IPS-18c (cell line): ENCODE data around the gene FLT4.

Source experiments
- H3K4me3 ChIP-seq: 2 replicates; pipeline ENCODE4 v1.7.0; 2013; ENCODE audit warnings: low read depth, mild to moderate bottlenecking, low read length, moderate library complexity; ENCODE audit not compliant: insufficient read depth
- H3K9me3 ChIP-seq: one replicate; pipeline ENCODE4 v1.6.1; 2013; ENCODE audit warnings: mild to moderate bottlenecking, low read length, moderate library complexity; ENCODE audit not compliant: control insufficient read depth, insufficient read depth

The FLT4 gene

DNA sequence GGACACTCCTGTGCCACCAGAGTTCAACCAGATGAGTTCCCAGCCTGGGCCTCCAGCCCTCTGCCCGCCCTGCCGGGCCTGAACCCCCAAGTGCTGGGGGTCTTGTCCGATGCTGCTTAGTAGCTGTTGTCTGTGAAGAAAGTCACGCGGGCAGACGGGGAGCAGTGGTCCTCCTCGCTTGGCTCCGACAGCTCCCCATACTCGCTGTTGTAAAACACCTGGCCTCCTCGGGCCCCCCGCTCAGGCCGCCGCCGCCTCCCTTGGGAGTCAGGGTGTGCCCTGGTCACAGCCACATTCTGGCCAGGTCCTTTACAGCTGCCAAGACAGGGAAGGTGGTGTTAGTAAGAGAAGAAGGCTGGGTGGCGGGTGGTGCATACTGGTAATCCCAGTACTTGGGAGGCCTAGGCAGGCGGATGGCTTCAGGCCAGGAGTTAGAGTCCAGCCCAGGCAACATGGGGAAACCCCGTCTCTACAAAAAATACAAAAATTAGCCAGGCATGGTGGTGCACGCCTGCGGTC, 46.3 kb downstream of the FLT4 start:
- Histone ChIP-seq H3K4me3 (no peak overlapping the region), H3K9me3 (peaks cover 4% of the 10 kb centered on the region)

- Histone ChIP-seq H3K4me3 (no peak overlapping the region), H3K9me3 (peaks cover 4% of the 10 kb centered on the region)
These were observed 46.8 kb downstream of the FLT4 start for GRCh38 chr5:180602481-180603075.

- H3K9me3 ChIP-seq, result peaks cover 4% of the 10 kb centered on the region
- H3K4me3 ChIP-seq, result no peak overlapping the region
These were observed 47.6 kb downstream of the FLT4 start for GRCh38 chr5:180601591-180602480.

DNA sequence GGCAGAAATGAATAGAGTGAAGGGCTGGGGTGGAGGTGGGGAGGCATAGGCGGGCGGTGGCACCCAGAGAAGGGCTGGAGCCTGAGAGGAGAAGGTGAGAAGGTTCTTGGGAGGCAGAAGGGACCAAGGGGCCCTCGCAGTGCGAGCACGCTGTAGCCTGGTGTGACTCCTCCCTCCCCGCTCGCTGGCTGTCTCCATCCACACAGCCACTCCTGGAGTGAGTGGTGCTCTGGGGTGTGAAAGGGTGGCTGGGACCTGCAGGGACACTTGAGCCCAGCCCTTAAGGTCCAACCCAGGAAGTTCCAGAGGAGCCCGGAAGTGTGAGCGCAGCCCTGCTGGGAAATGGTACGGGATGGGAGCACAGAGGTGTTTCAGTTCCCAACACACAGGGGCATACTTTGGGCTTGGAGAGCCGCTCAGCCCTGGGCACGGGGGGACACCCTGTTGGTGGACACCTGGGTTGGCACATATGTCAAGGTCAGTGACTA, 48.8 kb downstream of the FLT4 start:
- Histone ChIP-seq H3K9me3 (peaks cover 4% of the 10 kb centered on the region), H3K4me3 (no peak overlapping the region)

DNA sequence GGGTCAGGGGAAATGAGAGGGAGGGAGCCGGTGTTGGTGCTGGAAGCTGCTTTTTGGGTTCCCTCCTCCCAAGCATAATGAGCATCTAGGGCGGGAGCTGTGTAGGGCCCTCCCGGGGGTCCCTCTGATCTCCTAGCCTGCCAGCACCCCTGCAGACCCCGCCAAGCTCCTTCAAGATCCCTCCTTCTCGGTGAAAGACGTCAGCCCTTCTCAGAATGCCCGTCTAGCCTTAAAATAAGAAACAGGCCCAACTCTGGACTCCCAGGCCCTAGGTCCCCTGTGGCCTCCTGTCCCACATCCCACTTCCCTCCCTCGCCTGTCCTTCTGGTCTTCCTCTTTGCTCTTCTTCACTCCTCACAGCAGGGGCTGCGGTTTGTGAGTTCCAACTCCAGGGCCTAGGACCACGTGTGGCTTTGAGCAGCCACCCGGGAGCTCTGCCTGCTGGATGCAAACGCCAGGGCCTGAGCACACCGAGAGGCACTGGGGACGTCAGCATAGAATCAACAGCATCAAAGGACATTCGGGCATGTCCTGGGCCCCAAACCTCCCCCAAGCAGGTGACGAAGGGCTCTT, 49.3 kb downstream of the FLT4 start:
- Histone ChIP-seq H3K9me3 (peaks cover 4% of the 10 kb centered on the region), H3K4me3 (no peak overlapping the region)

DNA sequence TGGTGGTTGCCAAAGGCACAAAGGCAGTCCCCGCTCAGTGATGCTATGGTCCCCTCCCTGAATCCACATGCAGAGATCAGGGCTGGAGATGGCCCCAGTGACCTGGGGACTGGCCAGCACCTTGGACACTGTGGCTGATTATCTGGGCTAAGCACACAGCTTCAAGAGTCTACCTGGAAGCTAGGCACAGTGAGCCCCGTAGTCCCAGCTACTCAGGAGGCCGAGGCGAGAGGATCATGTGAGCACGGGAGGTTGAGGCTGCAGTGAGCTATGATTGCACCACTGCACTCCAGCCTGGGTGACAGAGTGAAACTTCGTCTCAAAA, 49.8 kb downstream of the FLT4 start:
- H3K4me3 ChIP-seq, result no peak overlapping the region
- H3K9me3 ChIP-seq, result peaks cover 4% of the 10 kb centered on the region

GRCh38 chr5:180598797-180599589, 50.4 kb downstream of the FLT4 start:
- no peak overlapping the region for H3K4me3 ChIP-seq
- no peaks in the 10 kb centered on the region for H3K9me3 ChIP-seq

DNA sequence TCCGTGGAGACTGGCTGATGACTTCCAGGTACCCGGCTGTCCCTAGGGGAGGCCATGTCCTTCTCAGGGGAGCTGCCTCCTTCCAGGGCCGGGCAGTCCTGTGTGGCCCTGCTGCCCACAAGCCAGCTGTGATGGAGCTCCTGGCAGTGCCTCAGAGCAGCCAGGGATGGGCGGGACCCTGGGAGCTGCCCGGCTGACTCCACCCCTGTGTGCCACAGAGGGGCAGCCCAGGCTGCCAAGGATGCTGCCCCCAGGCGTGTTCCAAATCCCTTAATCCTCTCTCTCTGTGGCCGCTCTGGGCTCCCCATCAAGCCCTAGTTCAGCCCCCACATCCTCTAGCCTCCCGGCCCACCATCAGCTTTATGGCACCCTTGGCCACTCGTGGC, 51.1 kb downstream of the FLT4 start:
- H3K9me3 ChIP-seq, result no peaks in the 10 kb centered on the region
- no peak overlapping the region for H3K4me3 ChIP-seq

GRCh38 chr5:180596668-180597231, 52.6 kb downstream of the FLT4 start:
- Histone ChIP-seq H3K4me3 (no peak overlapping the region), H3K9me3 (no peaks in the 10 kb centered on the region)

- Histone ChIP-seq H3K4me3 (no peak overlapping the region), H3K9me3 (no peaks in the 10 kb centered on the region)
These were observed 53.2 kb downstream of the FLT4 start for GRCh38 chr5:180596115-180596667.

DNA sequence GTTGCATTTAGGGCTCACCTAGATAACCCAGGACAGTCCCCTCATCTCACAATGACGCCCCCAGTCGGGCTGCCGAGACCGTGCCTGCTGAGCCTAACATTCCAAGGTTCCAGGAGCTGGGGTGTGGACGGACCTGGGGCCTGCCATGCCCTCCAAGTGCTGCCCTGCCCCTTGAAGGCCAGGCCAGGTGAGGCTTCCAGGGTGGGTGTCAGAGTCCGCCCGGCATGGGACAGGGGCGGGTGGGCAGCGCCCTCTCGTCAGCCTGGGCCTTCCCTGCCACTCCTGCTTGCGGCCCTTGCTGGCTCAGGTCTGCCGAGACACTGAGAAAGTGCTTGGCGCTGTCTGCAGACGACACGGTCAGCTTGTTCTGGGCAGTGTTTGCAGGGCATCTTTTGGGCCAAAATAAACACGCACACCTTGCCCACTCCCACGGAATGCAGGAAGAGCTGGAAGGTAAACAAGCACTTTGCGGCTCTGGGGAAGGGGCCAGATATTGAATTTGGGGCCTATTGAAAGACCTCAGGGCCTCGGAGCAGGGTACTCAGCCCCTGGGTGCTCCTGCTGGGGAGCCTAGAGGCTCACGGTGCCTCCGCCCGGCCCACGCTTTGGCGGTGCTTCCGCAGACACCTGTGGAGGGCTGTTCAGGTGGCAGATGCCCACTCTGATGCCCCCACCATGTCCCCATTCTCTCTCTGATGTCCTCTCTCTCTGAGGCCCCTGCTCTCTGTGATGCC, 53.9 kb downstream of the FLT4 start:
- H3K4me3 ChIP-seq, result no peak overlapping the region

DNA sequence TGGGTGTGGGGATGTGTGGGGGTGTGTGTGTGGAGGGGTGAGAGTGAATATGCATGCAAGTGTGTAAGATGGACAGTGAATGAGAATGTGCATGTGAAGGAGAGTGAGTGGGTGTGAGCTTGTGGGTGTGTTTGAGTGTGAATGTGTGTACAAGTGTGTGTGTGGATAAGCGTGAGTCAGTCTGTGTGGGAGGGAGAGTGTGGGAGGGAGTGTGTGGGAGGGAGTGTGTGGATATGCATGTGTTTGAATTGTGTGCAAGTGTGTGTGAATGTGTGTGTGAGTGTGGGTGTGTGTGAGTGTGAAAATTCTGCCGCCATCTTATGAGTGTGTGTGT, 54.4 kb downstream of the FLT4 start:
- Histone ChIP-seq H3K9me3 (no peaks in the 10 kb centered on the region), H3K4me3 (no peak overlapping the region)

More for the DNA sequence above, 53.9 kb downstream of the FLT4 start:
- H3K9me3 ChIP-seq, result no peaks in the 10 kb centered on the region

- no peak overlapping the region for H3K4me3 ChIP-seq
- H3K9me3 ChIP-seq, result no peaks in the 10 kb centered on the region
These were observed 54.9 kb downstream of the FLT4 start for GRCh38 chr5:180594311-180595045.

- H3K9me3 ChIP-seq, result no peaks in the 10 kb centered on the region
These were observed 55.8 kb downstream of the FLT4 start for GRCh38 chr5:180593446-180594206.

DNA sequence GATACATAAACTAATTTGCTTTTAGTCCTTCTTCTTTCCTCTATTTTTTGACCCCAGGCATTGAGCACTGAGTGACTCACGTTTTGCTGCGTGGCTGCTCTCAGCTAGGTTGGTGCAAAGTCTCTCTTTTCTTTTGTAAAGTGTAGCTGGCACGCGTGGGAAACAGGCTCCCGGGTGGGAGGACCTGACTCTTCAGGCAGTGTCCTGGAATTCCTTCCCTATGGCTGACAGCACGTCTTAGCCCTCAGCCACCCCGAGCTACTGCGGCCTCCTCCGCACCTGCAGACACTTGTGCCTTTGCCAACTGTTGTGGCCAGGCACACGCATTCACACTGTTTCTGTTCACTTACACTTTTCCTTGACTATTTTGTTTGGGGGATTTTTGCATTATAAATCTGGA, 57.2 kb downstream of the FLT4 start:
- Histone ChIP-seq H3K9me3 (no peaks in the 10 kb centered on the region), H3K4me3 (no peak overlapping the region)

More at GRCh38 chr5:180593446-180594206, 55.8 kb downstream of the FLT4 start:
- no peak overlapping the region for H3K4me3 ChIP-seq
